Panc1 (cell line): ENCODE measurements around the gene MAP2K7. TPM values are rescaled to one million over a fixed set of nuclear protein-coding genes. Genes with fewer than 3 reads are reported as not detected.

Source experiments
- ATAC-seq: fragments of 200-7000 bp; cut with Tn5 transposase; 2 replicates; pipeline ENCODE4 v1.9.1; 2020; ENCODE audit warnings: mild to moderate bottlenecking, moderate library complexity
- BruUV-seq: library from RNA; stranded (reverse); fragments of 400-500 nt; replicated peaks from 2 replicates; lab custom pipeline; 2021; lab: Mats Ljungman, UMichigan
- CTCF ChIA-PET: fragments of 300-600 bp; sonication (Branson Sonifier 250); formaldehyde crosslinking; loops from one replicate; lab custom pipeline; 2022; ENCODE audit warnings: antibody characterized with exemption; lab: Charles Lee
- POLR2A ChIA-PET: fragments of 300-600 bp; sonication (Branson Sonifier 250); formaldehyde crosslinking; loops from one replicate; lab custom pipeline; 2022; ENCODE audit warnings: antibody characterized with exemption; lab: Charles Lee
- DNase-seq: peaks from one replicate; pipeline ENCODE4 v3.0.0-alpha.2; 2010; ENCODE audit warnings: low read depth, low spot score
- H3K27ac ChIP-seq: 2 replicates; pipeline ENCODE4 v1.5.1; 2011; ENCODE audit warnings: mild to moderate bottlenecking, low read length, inconsistent platforms
- H3K27me3 ChIP-seq: fragments of 200-500 bp; sonication (Bioruptor generic); 2 replicates; pipeline ENCODE4 v1.6.0; 2014; ENCODE audit warnings: low read length, inconsistent platforms; ENCODE audit not compliant: control insufficient read depth, insufficient read depth
- H3K36me3 ChIP-seq: fragments of 200-500 bp; sonication (Bioruptor generic); 2 replicates; pipeline ENCODE4 v1.5.1; 2014; ENCODE audit warnings: inconsistent platforms, mild to moderate bottlenecking, low read length, moderate library complexity; ENCODE audit not compliant: control insufficient read depth, insufficient read depth
- H3K4me1 ChIP-seq: 2 replicates; pipeline ENCODE4 v1.5.1; 2011; ENCODE audit warnings: inconsistent platforms, mild to moderate bottlenecking, low read length, moderate library complexity; ENCODE audit not compliant: control insufficient read depth, insufficient read depth
- H3K4me3 ChIP-seq, 2 experiments: 2 replicates each; pipeline ENCODE4 v1.5.1; 2011 to 2012; ENCODE audit warnings: low read depth in 2 of 2, low read length in 2 of 2, mild to moderate bottlenecking in 2 of 2, inconsistent platforms in 1 of 2, moderate library complexity in 1 of 2
- H3K9me3 ChIP-seq: fragments of 200-500 bp; sonication (Bioruptor generic); 2 replicates; pipeline ENCODE4 v1.5.1; 2014; ENCODE audit warnings: low read depth, mild to moderate bottlenecking, inconsistent platforms, low read length, moderate library complexity; ENCODE audit not compliant: control insufficient read depth, insufficient read depth
- CTCF ChIP-seq: fragments of 450-650 bp; IDR thresholded peaks from 2 replicates; pipeline ENCODE4 v1.5.1; 2017; ENCODE audit warnings: mild to moderate bottlenecking
- POLR2AphosphoS5 ChIP-seq: IDR thresholded peaks from 2 replicates; pipeline ENCODE4 v1.6.1; 2012; ENCODE audit warnings: mild to moderate bottlenecking, low read depth, low read length, moderate library complexity
- REST ChIP-seq, 2 experiments: IDR thresholded peaks; 2 replicates each; pipeline ENCODE4 v1.6.1; 2011 to 2012; ENCODE audit warnings: low read depth in 2 of 2, control low read depth in 1 of 2, low read length in 1 of 2, mild to moderate bottlenecking in 1 of 2, moderate library complexity in 1 of 2; ENCODE audit not compliant: insufficient read depth in 1 of 2
- SIN3A ChIP-seq: IDR thresholded peaks from 2 replicates; pipeline ENCODE4 v1.6.1; 2012; ENCODE audit warnings: low read depth, mild to moderate bottlenecking, low read length, moderate library complexity, borderline replicate concordance; ENCODE audit not compliant: insufficient read depth
- TCF7L2 ChIP-seq: IDR thresholded peaks from 2 replicates; pipeline ENCODE4 v1.6.1; 2011; ENCODE audit warnings: mild to moderate bottlenecking, low read depth, low read length, inconsistent platforms
- in situ Hi-C: cut with HindIII; loops from 2 replicates; pipeline ENCODE4 v1.10.0; 2016; ENCODE audit warnings: low sequenced_read_pairs, low pct_unique_long_range_greater_than_20kb
- intact Hi-C: fragments of 100-400 bp; cut with micrococcal nuclease; formaldehyde crosslinking; loops from one replicate; pipeline ENCODE4 v1.10.0; 2022; ENCODE audit not compliant: unreplicated experiment
- total RNA-seq: library from RNA; stranded (reverse); gene quantifications from one replicate; pipeline ENCODE4 v1.2.1, GENCODE V29; 2021; ENCODE audit not compliant: unreplicated experiment

MAP2K7 gene
- total RNA-seq, 1 experiment from 2014 or later, result 32.9 TPM

- in situ Hi-C loops, result no loop called here
Measured at GRCh38 chr19:7879836-7880235, 23.8 kb upstream of the MAP2K7 start.

GRCh38 chr19:7881910-7882309 is 21.8 kb upstream of the MAP2K7 start:
- Histone ChIP-seq H3K27ac (no peak overlapping the region), H3K27me3 (no peaks in the 10 kb centered on the region), H3K4me1 (no peaks in the 10 kb centered on the region), H3K9me3 (no peaks in the 10 kb centered on the region), H3K36me3 (no peaks in the 10 kb centered on the region), H3K4me3 (no peak overlapping the region)
- ChIA-PET POLR2A (no interaction called here), CTCF (interaction anchor here (0.9 kb wide), 1 partner anchor 13 kb away, joined by 5 read pairs; no protein-coding TSS in a partner anchor)
- no TSS peak for BruUV-seq
- DNase-seq (no peak), ATAC-seq (no peak)
- in situ Hi-C loops (no loop called here), intact Hi-C loops (no loop called here)
- no peak for TF ChIP-seq POLR2AphosphoS5
- no peak for TF ChIP-seq TCF7L2
- no peak for TF ChIP-seq SIN3A
- TF ChIP-seq REST (IDR thresholded peaks at IDR 0.05; ENCODE audit: insufficient read depth in 1 of 2, low read depth in 2 of 2, low read length in 1 of 2), result no peak
- TF ChIP-seq CTCF, result no peak

More at GRCh38 chr19:7879836-7880235, 23.8 kb upstream of the MAP2K7 start:
- intact Hi-C loops, result no loop called here
- CTCF ChIA-PET, result interaction anchor here (1.5 kb wide), 1 partner anchor 10 kb away, joined by 6 read pairs; no protein-coding TSS in a partner anchor
- Histone ChIP-seq H3K4me1 (no peaks in the 10 kb centered on the region), H3K27ac (no peak overlapping the region), H3K9me3 (no peaks in the 10 kb centered on the region), H3K36me3 (no peaks in the 10 kb centered on the region), H3K4me3 (no peak overlapping the region), H3K27me3 (no peaks in the 10 kb centered on the region)
- ATAC-seq (no peak), DNase-seq (no peak)
- no peak for TF ChIP-seq POLR2AphosphoS5
- TF ChIP-seq REST (IDR thresholded peaks at IDR 0.05; ENCODE audit: insufficient read depth in 1 of 2, low read depth in 2 of 2, low read length in 1 of 2), result no peak
- TF ChIP-seq SIN3A, result no peak
- no peak for TF ChIP-seq TCF7L2
- POLR2A ChIA-PET, result no interaction called here
- no TSS peak for BruUV-seq
